ENCODE results near the gene SNX27. TPM values are rescaled to one million over a fixed set of nuclear protein-coding genes. Genes with fewer than 3 reads are reported as not detected.

The SNX27 gene
- total and polyA plus RNA-seq, 10 of the 15 experiments (the other 5 are each of a cell fraction or from before 2014, with no cell fraction given), result 3.8 to 21.8 (median 12.5) TPM

DNA sequence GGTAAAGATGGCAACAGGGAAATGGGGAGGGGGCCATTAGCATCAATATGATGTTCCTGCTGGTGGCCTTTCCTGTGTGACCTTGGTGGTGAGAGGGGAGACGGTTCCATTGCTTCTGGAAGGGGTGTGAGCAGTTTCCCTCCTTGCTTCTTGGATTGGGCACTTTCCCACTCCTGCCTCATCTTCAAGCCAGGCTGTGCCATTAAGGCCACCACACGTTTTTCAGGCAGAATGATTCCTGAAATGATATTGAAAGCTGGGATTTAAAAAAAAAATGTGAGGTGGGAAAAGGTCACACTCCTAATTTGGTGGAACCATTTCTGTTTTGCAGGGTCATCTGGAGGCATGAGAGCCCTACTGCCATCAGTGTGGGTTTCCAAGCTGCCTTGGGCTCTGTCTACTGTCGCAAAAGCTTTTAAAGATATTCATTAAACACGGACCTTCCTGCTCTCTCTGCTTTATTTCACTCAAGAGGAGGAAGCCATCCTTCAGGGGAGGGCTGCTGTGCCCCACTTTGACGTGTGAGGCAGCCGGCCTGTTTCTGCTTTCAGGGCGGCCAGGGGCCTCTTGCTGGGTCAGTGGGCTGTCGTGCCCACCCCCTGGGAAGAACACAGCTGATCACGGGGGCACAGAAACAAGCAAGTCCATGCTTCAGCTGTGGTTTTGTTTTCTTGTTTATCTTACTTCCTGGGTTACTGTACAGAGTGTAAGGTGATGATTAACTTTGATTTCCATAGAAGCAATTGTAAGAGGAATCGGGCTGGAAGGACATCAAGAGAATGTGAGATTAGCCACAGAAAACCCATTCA, 117.5 kb downstream of the SNX27 start:
- DNase-seq (ENCODE audit: low read depth, low spot score), result no peak
- no TSS peak for BruUV-seq (replicated peaks)

More for the DNA sequence above, 117.5 kb downstream of the SNX27 start:
- CTCF ChIA-PET, result interaction anchor here (0.9 to 1.9 kb wide), 2 partner anchors 31 to 135 kb away, joined by 3 to 5 read pairs; no protein-coding TSS in a partner anchor
- H3K27ac ChIP-seq (ENCODE audit: control insufficient read depth, insufficient read depth), result no peak overlapping the region
- no peaks in the 10 kb centered on the region for H3K9me3 ChIP-seq (replicated peaks; ENCODE audit: control insufficient read depth, insufficient read depth, low read length)
- H3K27me3 ChIP-seq (replicated peaks in 1 of 2; ENCODE audit: control insufficient read depth in 2 of 2, insufficient read depth in 2 of 2, low read length in 1 of 2), result no peaks in the 10 kb centered on the region; a peak in 1 of 4 replicates
- RAD21 ChIA-PET (ENCODE audit: unreplicated experiment), result no interaction called here
- TF ChIP-seq, protein P1, sequence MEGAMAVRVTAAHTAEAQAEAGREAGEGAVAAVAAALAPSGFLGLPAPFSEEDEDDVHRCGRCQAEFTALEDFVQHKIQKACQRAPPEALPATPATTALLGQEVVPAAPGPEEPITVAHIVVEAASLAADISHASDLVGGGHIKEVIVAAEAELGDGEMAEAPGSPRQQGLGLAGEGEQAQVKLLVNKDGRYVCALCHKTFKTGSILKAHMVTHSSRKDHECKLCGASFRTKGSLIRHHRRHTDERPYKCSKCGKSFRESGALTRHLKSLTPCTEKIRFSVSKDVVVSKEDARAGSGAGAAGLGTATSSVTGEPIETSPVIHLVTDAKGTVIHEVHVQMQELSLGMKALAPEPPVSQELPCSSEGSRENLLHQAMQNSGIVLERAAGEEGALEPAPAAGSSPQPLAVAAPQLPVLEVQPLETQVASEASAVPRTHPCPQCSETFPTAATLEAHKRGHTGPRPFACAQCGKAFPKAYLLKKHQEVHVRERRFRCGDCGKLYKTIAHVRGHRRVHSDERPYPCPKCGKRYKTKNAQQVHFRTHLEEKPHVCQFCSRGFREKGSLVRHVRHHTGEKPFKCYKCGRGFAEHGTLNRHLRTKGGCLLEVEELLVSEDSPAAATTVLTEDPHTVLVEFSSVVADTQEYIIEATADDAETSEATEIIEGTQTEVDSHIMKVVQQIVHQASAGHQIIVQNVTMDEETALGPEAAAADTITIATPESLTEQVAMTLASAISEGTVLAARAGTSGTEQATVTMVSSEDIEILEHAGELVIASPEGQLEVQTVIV (IDR thresholded peaks at IDR 0.05; ENCODE audit: borderline replicate concordance, partially characterized antibody), result no peak
- TF ChIP-seq CHD4 (IDR thresholded peaks at IDR 0.05), result no peak
- no peak for TF ChIP-seq MEF2B (IDR thresholded peaks at IDR 0.05; ENCODE audit: partially characterized antibody, poor library complexity, severe bottlenecking)
- no peak for TF ChIP-seq ZBTB40 (IDR thresholded peaks at IDR 0.05; ENCODE audit: borderline replicate concordance)
- TF ChIP-seq EP300 (IDR thresholded peaks at IDR 0.05; ENCODE audit: borderline replicate concordance in 1 of 2, control insufficient read depth in 1 of 2, low read depth in 2 of 2, low read length in 2 of 2), result no peak
- ATAC-seq (no peak), FAIRE-seq (no peak)
- in situ Hi-C loops (cut with MboI) (no loop called here), intact Hi-C loops (cut with micrococcal nuclease; ENCODE audit: unreplicated experiment) (no loop called here)
- no peaks in the 10 kb centered on the region for H3K36me3 ChIP-seq (ENCODE audit: control insufficient read depth in 2 of 2, insufficient read depth in 2 of 2, low read length in 1 of 2)
- H3K4me2 ChIP-seq (ENCODE audit: control insufficient read depth, insufficient read depth), result no peak overlapping the region
- no peaks in the 10 kb centered on the region for H3K4me1 ChIP-seq (ENCODE audit: control insufficient read depth, insufficient read depth, low read length)
- no peak overlapping the region for H3K4me3 ChIP-seq
- H3K79me2 ChIP-seq (ENCODE audit: control insufficient read depth, insufficient read depth, low read length), result no peaks in the 10 kb centered on the region
- H3K9ac ChIP-seq (ENCODE audit: control insufficient read depth, insufficient read depth, low read length), result no peak overlapping the region
- WGBS (ENCODE audit: insufficient coverage, insufficient replicate concordance, low lambda C conversion rate, missing lambda C conversion rate), result 8% methylated on average over 10 of the region's 10 CpGs
- POLR2A ChIA-PET, result no interaction called here
- H4K20me1 ChIP-seq (ENCODE audit: control insufficient read depth, insufficient read depth), result no peaks in the 10 kb centered on the region
- SMC1A ChIA-PET (ENCODE audit: uncharacterized antibody, unreplicated experiment), result interaction anchor here (1.4 to 2.1 kb wide), 3 partner anchors 13 to 135 kb away, joined by 3 to 7 read pairs (median 7); no protein-coding TSS in a partner anchor
- H2AFZ ChIP-seq (ENCODE audit: control insufficient read depth, low read depth, low read length), result no peak overlapping the region
